Gastrocnemius medialis (tissue), 4 donors: ENCODE measurements around the gene FOXR1. TPM values are rescaled to one million over a fixed set of nuclear protein-coding genes. Genes with fewer than 3 reads are reported as not detected.
"Not testable (repeated sequence)": the region's sequence is repeated elsewhere in the genome, so short reads cannot be mapped to it uniquely, and the experiment has no call there.

Experiments used
- ATAC-seq, 2 donors: fragments of 150-250 bp; one replicate each; pipeline ENCODE4 v1.9.1; 2016
- DNase-seq, 2 donors: peaks; one replicate each; pipeline ENCODE4 v3.0.0-alpha.2; 2019
- H3K27ac ChIP-seq, 4 donors: fragments of 200-600 bp; sonication (generic); 1 replicate in 1 of 4; 2 replicates in 3 of 4; pipeline ENCODE4 v1.5.1; 2016 to 2018; ENCODE audit warnings: mild to moderate bottlenecking in 2 of 4, moderate library complexity in 1 of 4
- H3K27me3 ChIP-seq, 3 donors: fragments of 200-600 bp; sonication (generic) in 2 of 3; 1 replicate in 1 of 3; 2 replicates in 2 of 3; pipeline versions ENCODE4 v1.5.1 to v1.6.0; 2016 to 2019; ENCODE audit warnings: mild to moderate bottlenecking in 1 of 3, moderate library complexity in 1 of 3
- H3K36me3 ChIP-seq, 2 donors: fragments of 200-600 bp; sonication (generic) in 1 of 2; one replicate each; pipeline ENCODE4 v1.5.1; 2017 to 2018
- H3K4me1 ChIP-seq, 2 donors: fragments of 200-600 bp; sonication (generic) in 1 of 2; one replicate each; pipeline ENCODE4 v1.5.1; 2016 to 2017; ENCODE audit warnings: mild to moderate bottlenecking in 2 of 2
- H3K4me3 ChIP-seq, 4 donors: fragments of 200-600 bp; sonication (generic) in 3 of 4; 1 replicate in 1 of 4; 2 replicates in 3 of 4; pipeline ENCODE4 v1.5.1; 2016 to 2019; ENCODE audit warnings: mild to moderate bottlenecking in 2 of 4
- H3K9me3 ChIP-seq, 3 donors: fragments of 200-600 bp; sonication (generic) in 2 of 3; 1 replicate in 1 of 3; 2 replicates in 2 of 3; pipeline ENCODE4 v1.5.1; 2016 to 2019
- POLR2A ChIP-seq, 2 donors: fragments of 450-650 bp; IDR thresholded peaks; one replicate each; pipeline ENCODE4 v1.6.1; 2017; ENCODE audit warnings: antibody characterized with exemption in 2 of 2, mild to moderate bottlenecking in 2 of 2, moderate library complexity in 2 of 2
- in situ Hi-C, 4 donors: fragments of 200-750 bp; cut with MboI; loops; one replicate each; pipeline versions ENCODE4 v1.15.0 to v1.8.0; 2017; ENCODE audit warnings: low sequenced_read_pairs in 4 of 4
- intact Hi-C: fragments of 100-400 bp; cut with DNase I; formaldehyde crosslinking; loops from one replicate; pipeline ENCODE4 v1.15.1; 2023; ENCODE audit warnings: low total_unique reads
- total RNA-seq, 4 donors: library from RNA; depleted of rRNA; stranded (reverse); fragments of >200 nt; gene quantifications; one replicate each; pipeline versions ENCODE4 v1.1.0 to v1.2.3, GENCODE V29; 2016
- TF ChIP-seq, protein P1 (sequence below), 5 experiments: fragments of 450-650 bp in 3 of 5; fragments of 200-600 bp in 2 of 5; sonication (generic) in 2 of 5; IDR thresholded peaks in 4 of 5; conservative IDR thresholded peaks in 1 of 5; 1 replicate in 4 of 5; 2 replicates in 1 of 5; pipeline ENCODE4 v1.5.1; 2016 to 2019; ENCODE audit warnings: antibody characterized with exemption in 5 of 5, mild to moderate bottlenecking in 3 of 5, moderate library complexity in 3 of 5

Gene FOXR1
- total RNA-seq, 4 donors from 2014 or later: not detected

DNA sequence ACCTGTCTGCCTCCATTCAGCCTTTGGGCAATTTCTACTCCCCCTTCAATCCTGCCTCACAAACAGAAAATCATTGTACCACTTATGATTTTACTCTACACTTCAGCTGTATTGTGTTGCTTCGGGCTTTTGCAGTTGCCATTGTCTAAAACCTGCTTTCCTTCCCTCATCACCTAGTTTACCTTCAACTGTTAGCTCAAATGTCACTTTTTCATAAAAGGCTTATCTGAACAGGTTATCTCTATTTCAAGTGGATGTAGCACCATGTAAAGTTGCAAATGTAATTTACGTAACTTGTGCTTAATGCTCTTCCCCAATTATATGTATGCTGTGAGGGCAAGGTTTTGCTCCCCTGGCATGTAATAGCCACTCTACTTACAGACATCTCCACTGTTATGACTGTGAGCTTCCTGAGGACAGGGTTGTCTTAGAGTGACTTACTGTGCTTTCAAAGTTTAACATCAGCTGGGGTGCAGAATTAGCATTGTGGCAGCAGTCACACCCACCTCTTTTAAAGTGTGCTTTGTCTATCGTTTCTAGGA, 41.1 kb downstream of the FOXR1 start:
- Histone ChIP-seq H3K9me3 (no peaks in the 10 kb centered on the region), H3K27me3 (no peaks in the 10 kb centered on the region), H3K27ac (no peak overlapping the region), H3K4me1 (peaks cover 21 to 22% of the 10 kb centered on the region in 2 donors), H3K4me3 (no peak overlapping the region), H3K36me3 (peaks cover 0 to 67% of the 10 kb centered on the region in 2 donors)
- ATAC-seq: no peak
- DNase-seq: no peak
- in situ Hi-C loops: no loop called here
- no peak for TF ChIP-seq POLR2A (IDR thresholded peaks at IDR 0.05)
- TF ChIP-seq, protein P1, sequence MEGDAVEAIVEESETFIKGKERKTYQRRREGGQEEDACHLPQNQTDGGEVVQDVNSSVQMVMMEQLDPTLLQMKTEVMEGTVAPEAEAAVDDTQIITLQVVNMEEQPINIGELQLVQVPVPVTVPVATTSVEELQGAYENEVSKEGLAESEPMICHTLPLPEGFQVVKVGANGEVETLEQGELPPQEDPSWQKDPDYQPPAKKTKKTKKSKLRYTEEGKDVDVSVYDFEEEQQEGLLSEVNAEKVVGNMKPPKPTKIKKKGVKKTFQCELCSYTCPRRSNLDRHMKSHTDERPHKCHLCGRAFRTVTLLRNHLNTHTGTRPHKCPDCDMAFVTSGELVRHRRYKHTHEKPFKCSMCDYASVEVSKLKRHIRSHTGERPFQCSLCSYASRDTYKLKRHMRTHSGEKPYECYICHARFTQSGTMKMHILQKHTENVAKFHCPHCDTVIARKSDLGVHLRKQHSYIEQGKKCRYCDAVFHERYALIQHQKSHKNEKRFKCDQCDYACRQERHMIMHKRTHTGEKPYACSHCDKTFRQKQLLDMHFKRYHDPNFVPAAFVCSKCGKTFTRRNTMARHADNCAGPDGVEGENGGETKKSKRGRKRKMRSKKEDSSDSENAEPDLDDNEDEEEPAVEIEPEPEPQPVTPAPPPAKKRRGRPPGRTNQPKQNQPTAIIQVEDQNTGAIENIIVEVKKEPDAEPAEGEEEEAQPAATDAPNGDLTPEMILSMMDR (IDR thresholded peaks at IDR 0.05 in 4 of 5, conservative IDR thresholded peaks at IDR 0.05 in 1 of 5): no peak
- intact Hi-C loops: no loop called here

DNA sequence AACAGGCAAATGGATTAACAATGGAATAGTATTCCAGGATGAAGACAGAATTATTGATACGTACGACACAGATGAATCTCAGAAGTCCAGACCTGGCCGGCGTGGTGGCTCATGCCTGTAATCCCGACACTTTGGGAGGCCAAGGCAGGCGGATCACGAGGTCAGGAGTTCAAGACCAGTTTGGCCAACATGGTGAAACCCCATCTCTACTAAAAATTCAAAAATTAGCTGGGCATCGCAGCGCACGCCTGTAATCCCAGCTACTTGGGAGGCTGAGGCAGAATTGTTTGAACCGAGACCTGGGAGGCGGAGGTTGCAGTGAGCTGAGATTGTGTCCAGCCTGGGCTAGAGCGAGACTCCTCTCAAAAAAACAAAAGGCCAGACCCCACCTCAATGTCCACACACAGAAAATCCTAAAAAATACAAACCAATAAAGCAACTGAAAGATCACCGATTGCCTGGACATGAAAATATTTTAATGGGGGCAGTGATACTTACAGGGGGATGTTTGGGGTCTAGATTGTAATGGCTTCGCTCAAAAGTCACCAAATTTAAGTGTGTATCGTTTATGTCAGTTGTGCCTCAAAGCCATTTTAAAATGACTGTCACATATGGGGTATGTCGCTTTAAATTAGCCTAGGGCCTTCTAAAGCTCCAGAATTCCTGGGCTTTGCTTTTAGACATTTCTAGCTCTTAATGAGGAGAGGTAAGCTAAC, 42.8 kb downstream of the FOXR1 start:
- peaks cover 22 to 23% of the 10 kb centered on the region in 2 donors for H3K4me1 ChIP-seq
- intact Hi-C loops: no loop called here
- H3K9me3 ChIP-seq: no peaks in the 10 kb centered on the region
- no peaks in the 10 kb centered on the region for H3K27me3 ChIP-seq
- H3K4me3 ChIP-seq: no peak overlapping the region
- ATAC-seq (no peak), DNase-seq (no peak)
- TF ChIP-seq, protein P1 (IDR thresholded peaks at IDR 0.05 in 4 of 5, conservative IDR thresholded peaks at IDR 0.05 in 1 of 5): no peak
- TF ChIP-seq POLR2A (IDR thresholded peaks at IDR 0.05): no peak
- in situ Hi-C loops: no loop called here
- H3K36me3 ChIP-seq: peaks cover 0 to 58% of the 10 kb centered on the region in 2 donors
- peak overlapping the region in 2 of 4 donors; percentile 8 to 35 for H3K27ac ChIP-seq

DNA sequence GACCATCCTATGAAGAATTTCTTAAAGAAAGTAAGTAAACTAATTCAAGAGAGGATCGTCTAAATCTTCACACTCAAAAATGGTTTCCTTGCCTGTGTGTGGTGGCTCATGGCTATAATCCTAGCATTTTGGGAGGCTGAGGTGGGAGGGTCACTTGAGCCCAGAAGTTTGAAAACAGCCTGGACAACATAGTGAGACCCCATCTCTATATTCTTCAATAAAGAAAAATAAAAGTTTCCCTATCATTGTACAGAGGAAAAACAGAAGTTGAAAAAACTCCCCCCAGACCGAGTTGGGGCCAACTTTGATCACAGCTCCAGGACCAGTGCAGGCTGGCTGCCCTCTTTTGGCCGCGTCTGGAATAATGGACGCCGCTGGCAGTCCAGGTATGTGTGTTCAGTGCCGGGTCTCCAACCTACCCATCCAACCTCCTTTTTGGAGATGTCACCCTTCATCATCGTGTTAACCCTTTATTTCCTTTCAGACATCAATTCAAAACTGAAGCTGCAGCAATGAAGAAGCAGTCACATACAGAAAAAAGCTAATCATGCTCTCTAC, 43.6 kb downstream of the FOXR1 start:
- Histone ChIP-seq H3K27me3 (no peaks in the 10 kb centered on the region), H3K27ac (peak overlapping the region in 2 of 4 donors; percentile 3 to 35), H3K4me3 (no peak overlapping the region), H3K9me3 (no peaks in the 10 kb centered on the region), H3K4me1 (peaks cover 29 to 31% of the 10 kb centered on the region in 2 donors), H3K36me3 (peaks cover 0 to 58% of the 10 kb centered on the region in 2 donors)
- no peak for DNase-seq
- no peak for ATAC-seq
- in situ Hi-C loops: no loop called here
- TF ChIP-seq, protein P1 (IDR thresholded peaks at IDR 0.05 in 4 of 5, conservative IDR thresholded peaks at IDR 0.05 in 1 of 5): no peak
- no peak for TF ChIP-seq POLR2A (IDR thresholded peaks at IDR 0.05)
- intact Hi-C loops: loop anchor here (5.0 kb wide), 1 partner anchor 88 kb away; the partner anchor contains the start of gene BCL9L

DNA sequence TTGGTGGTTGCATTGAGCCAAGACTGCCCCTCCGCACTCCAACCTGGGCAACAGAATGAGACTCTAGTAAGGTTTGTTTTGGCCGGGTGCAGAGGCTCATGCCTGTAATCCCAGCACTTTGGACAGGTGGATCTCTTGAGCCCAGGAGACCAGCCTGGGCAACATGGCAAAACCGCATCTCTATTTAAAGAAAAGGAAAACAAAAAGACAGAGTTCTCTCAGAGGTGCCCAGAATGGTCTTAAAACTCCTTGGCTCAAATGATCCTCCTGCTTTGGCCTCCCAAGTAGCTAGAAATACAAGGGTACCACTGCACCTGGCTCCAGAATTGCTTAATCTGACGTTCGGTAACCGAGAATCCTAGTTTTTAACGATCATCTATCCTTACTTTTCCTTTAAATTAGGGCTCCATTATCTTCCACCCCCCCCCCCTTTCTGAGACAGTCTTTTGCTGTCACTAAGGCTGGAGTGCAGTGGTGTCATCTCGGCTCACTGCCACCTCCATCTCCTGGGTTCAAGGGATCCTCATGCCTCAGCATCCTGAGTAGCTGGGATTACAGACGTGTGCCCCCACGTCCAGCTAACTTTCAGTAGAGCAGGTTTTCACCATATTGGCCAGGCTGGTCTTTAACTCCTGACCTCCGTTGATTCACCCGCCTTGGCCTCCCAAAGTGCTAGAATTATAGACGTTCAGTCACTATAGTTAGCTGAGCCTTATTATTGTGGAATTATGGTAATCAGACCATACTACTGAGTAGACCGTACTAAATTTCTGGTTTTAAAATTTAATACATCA, 44.9 kb downstream of the FOXR1 start:
- intact Hi-C loops: loop anchor here (5.0 kb wide), 1 partner anchor 89 kb away; the partner anchor contains the start of gene BCL9L
- peaks cover 33 to 44% of the 10 kb centered on the region in 2 donors for H3K4me1 ChIP-seq
- H3K27me3 ChIP-seq: no peaks in the 10 kb centered on the region
- TF ChIP-seq, protein P1 (IDR thresholded peaks at IDR 0.05 in 4 of 5, conservative IDR thresholded peaks at IDR 0.05 in 1 of 5): no peak
- no peak for TF ChIP-seq POLR2A (IDR thresholded peaks at IDR 0.05)
- no peaks in the 10 kb centered on the region for H3K9me3 ChIP-seq
- in situ Hi-C loops: no loop called here
- ATAC-seq (no peak), DNase-seq (no peak)
- H3K27ac ChIP-seq: peak overlapping the region; percentile 95 to 98 (median 98)
- peak overlapping the region; percentile 70 to 99 (median 90) for H3K4me3 ChIP-seq
- peaks cover 0 to 49% of the 10 kb centered on the region in 2 donors for H3K36me3 ChIP-seq

DNA sequence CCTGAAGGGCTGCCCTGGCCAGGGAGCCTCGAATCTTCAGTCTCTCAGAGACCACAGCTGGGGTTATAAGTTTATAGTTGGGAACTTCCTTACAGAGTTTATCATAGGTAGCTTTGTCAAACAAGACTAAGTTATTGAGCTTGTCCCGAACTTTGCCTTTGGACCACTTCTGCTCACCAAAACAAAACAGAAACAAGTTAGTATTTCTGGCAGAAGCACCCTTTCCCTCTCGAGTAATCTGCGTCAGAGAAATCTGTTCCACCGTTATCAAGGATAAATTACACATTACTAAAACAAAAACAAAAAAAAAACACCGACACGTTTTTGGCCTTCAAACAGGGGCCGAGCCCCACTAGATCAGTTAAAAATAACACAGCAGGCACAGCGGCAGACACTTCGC, 45.8 kb downstream of the FOXR1 start:
- H3K9me3 ChIP-seq, ATAC-seq, H3K27me3 ChIP-seq, in situ Hi-C loops, DNase-seq: not testable (repeated sequence)
- peak overlapping the region; percentile 70 to 99 (median 90) for H3K4me3 ChIP-seq
- intact Hi-C loops: loop anchor here (5.0 kb wide), 1 partner anchor 90 kb away; the partner anchor contains the start of gene BCL9L
- H3K27ac ChIP-seq: peak overlapping the region; percentile 95 to 98 (median 98)
- H3K4me1 ChIP-seq: peaks cover 35 to 45% of the 10 kb centered on the region in 2 donors
- H3K36me3 ChIP-seq: peaks cover 0 to 49% of the 10 kb centered on the region in 2 donors
